GM23338 (cell line): ENCODE data around the gene SENP6. TPM values are rescaled to one million over a fixed set of nuclear protein-coding genes. Genes with fewer than 3 reads are reported as not detected.

ENCODE experiments used
- ATAC-seq: fragments of 200-7000 bp; cut with Tn5 transposase; 3 replicates; pipeline ENCODE4 v1.9.1; 2020
- DNase-seq: peaks from one replicate; pipeline ENCODE4 v3.0.0-alpha.2; 2015; ENCODE audit warnings: low spot score
- H2AFZ ChIP-seq: fragments of 200-600 bp; sonication (generic); 2 replicates; pipeline ENCODE4 v1.8.0; 2016; ENCODE audit warnings: antibody characterized with exemption, mild to moderate bottlenecking, moderate library complexity
- H3F3A ChIP-seq: fragments of 200-600 bp; sonication (generic); replicated peaks from 2 replicates; pipeline ENCODE4 v1.8.0; 2017; ENCODE audit warnings: antibody characterized with exemption, mixed run types, low read depth
- H3K27ac ChIP-seq: fragments of 200-600 bp; sonication (generic); 2 replicates; pipeline ENCODE4 v1.6.1; 2016; ENCODE audit warnings: low read depth
- H3K27me3 ChIP-seq: fragments of 200-600 bp; sonication (generic); 2 replicates; pipeline ENCODE4 v1.8.0; 2016; ENCODE audit warnings: mild to moderate bottlenecking, mixed run types, moderate library complexity; ENCODE audit not compliant: insufficient read depth
- H3K36me3 ChIP-seq: fragments of 200-600 bp; sonication (generic); 2 replicates; pipeline ENCODE4 v1.8.0; 2016; ENCODE audit warnings: mild to moderate bottlenecking; ENCODE audit not compliant: insufficient read depth
- H3K4me1 ChIP-seq: fragments of 200-600 bp; sonication (generic); 2 replicates; pipeline ENCODE4 v1.8.0; 2016; ENCODE audit warnings: mild to moderate bottlenecking, moderate library complexity; ENCODE audit not compliant: insufficient read depth
- H3K4me2 ChIP-seq: fragments of 200-600 bp; sonication (generic); 2 replicates; pipeline ENCODE4 v1.7.1; 2017; ENCODE audit warnings: mixed run types
- H3K4me3 ChIP-seq: fragments of 200-600 bp; sonication (generic); 2 replicates; pipeline ENCODE4 v1.6.1; 2016; ENCODE audit warnings: mixed run types
- H3K79me2 ChIP-seq: fragments of 200-600 bp; sonication (generic); replicated peaks from 2 replicates; pipeline ENCODE4 v1.8.0; 2017; ENCODE audit warnings: mild to moderate bottlenecking; ENCODE audit not compliant: insufficient read depth
- H3K9me2 ChIP-seq: fragments of 200-600 bp; sonication (generic); 2 replicates; pipeline ENCODE4 v1.8.0; 2017; ENCODE audit not compliant: insufficient read depth
- H4K20me1 ChIP-seq: fragments of 200-600 bp; sonication (generic); replicated peaks from 2 replicates; pipeline ENCODE4 v1.8.0; 2017; ENCODE audit warnings: mild to moderate bottlenecking; ENCODE audit not compliant: insufficient read depth
- H3K27ac Mint-ChIP-seq: 2 replicates; pipeline ENCODE4 v1.8.0; 2020; ENCODE audit warnings: inconsistent platforms, mild to moderate bottlenecking, moderate library complexity, mixed read lengths
- H3K27me3 Mint-ChIP-seq: 3 replicates; pipeline ENCODE4 v1.8.0; 2022; ENCODE audit warnings: low read depth, mild to moderate bottlenecking, moderate library complexity, mixed read lengths, inconsistent platforms; ENCODE audit not compliant: insufficient read depth, poor library complexity
- H3K36me3 Mint-ChIP-seq: 3 replicates; pipeline ENCODE4 v1.8.0; 2021; ENCODE audit warnings: low read depth, mild to moderate bottlenecking, inconsistent platforms, moderate library complexity, mixed read lengths
- H3K4me1 Mint-ChIP-seq: 3 replicates; pipeline ENCODE4 v1.8.0; 2020; ENCODE audit warnings: mild to moderate bottlenecking, inconsistent platforms, mixed read lengths
- H3K4me3 Mint-ChIP-seq: 3 replicates; pipeline ENCODE4 v1.8.0; 2021; ENCODE audit warnings: moderate library complexity, mild to moderate bottlenecking, inconsistent platforms, mixed read lengths
- H3K9me3 Mint-ChIP-seq: 3 replicates; pipeline ENCODE4 v1.8.0; 2020; ENCODE audit warnings: moderate library complexity, mild to moderate bottlenecking, inconsistent platforms, mixed read lengths
- CREB1 ChIP-seq: fragments of 250-450 bp; sonication (Bioruptor Pico); IDR thresholded peaks from 2 replicates; pipeline ENCODE4 v1.5.0; 2020; ENCODE audit warnings: low read depth, mild to moderate bottlenecking, moderate library complexity
- EZH2 ChIP-seq: fragments of 200-600 bp; sonication (generic); IDR thresholded peaks from one replicate; pipeline ENCODE4 v1.8.0; 2017; ENCODE audit warnings: antibody characterized with exemption, mild to moderate bottlenecking, low read depth; ENCODE audit not compliant: unreplicated experiment
- EZH2phosphoT487 ChIP-seq: fragments of 200-600 bp; sonication (generic); IDR thresholded peaks from one replicate; pipeline ENCODE4 v1.8.1; 2018; ENCODE audit warnings: antibody characterized with exemption; ENCODE audit not compliant: unreplicated experiment
- NANOG ChIP-seq: IDR thresholded peaks from 2 replicates; pipeline ENCODE4 v1.6.1; 2016; ENCODE audit warnings: antibody characterized with exemption, borderline replicate concordance
- POLR2AphosphoS5 ChIP-seq: IDR thresholded peaks from 2 replicates; pipeline ENCODE4 v1.6.1; 2016; ENCODE audit warnings: antibody characterized with exemption, low read depth
- REST ChIP-seq: IDR thresholded peaks from one replicate; pipeline ENCODE4 v1.6.1; 2018; ENCODE audit warnings: antibody characterized with exemption; ENCODE audit not compliant: unreplicated experiment
- STAT1 ChIP-seq: IDR thresholded peaks from one replicate; pipeline ENCODE4 v1.6.1; 2016; ENCODE audit warnings: antibody characterized with exemption; ENCODE audit not compliant: unreplicated experiment
- ZNF331 ChIP-seq: fragments of 250-450 bp; sonication (Bioruptor Pico); IDR thresholded peaks from 2 replicates; pipeline ENCODE4 v1.5.0; 2020; ENCODE audit warnings: low read depth, mild to moderate bottlenecking, moderate library complexity
- polyA plus RNA-seq: library from polyadenylated mRNA; unstranded; fragments of >200 nt; fragmentation: Nextera tagmentation; extraction: Ambion mirVana; gene quantifications from 2 replicates; pipeline ENCODE4 v1.2.1, GENCODE V29; 2016
- total RNA-seq: library from RNA; depleted of rRNA; stranded (reverse); fragments of >200 nt; shearing (Covaris generic); gene quantifications from 2 replicates; pipeline ENCODE4 v1.2.3, GENCODE V29; 2014
- TF ChIP-seq, protein P1 (sequence below): fragments of 250-450 bp; sonication (Bioruptor Pico); IDR thresholded peaks from 2 replicates; pipeline ENCODE4 v1.5.0; 2020; ENCODE audit warnings: mild to moderate bottlenecking, moderate library complexity

SENP6 gene
- total and polyA plus RNA-seq, 2 experiments from 2014 or later, result 66.6 to 114 TPM

- H4K20me1 ChIP-seq, result no peaks in the 10 kb centered on the region; the same call in 1 of the 2 replicates
- ATAC-seq (no peak), DNase-seq (no peak)
- no peak overlapping the region for H3K4me3 Mint-ChIP-seq
- H3K36me3 ChIP-seq, result peaks cover 20% of the 10 kb centered on the region; the same call in 1 of the 2 replicates
- no peaks in the 10 kb centered on the region for H3F3A ChIP-seq
- H3K36me3 Mint-ChIP-seq, result peaks cover 37% of the 10 kb centered on the region
- H2AFZ ChIP-seq, result no peak overlapping the region
- H3K79me2 ChIP-seq, result no peaks in the 10 kb centered on the region; the same call in none of the 2 replicates
- H3K27me3 ChIP-seq, result no peaks in the 10 kb centered on the region
- no peak overlapping the region for H3K4me3 ChIP-seq
- no peak overlapping the region for H3K27ac ChIP-seq
- H3K9me3 Mint-ChIP-seq, result no peaks in the 10 kb centered on the region
- 0 out of 2 replicates have a peak overlapping the region, but pooled peaks have one; percentile 40 for H3K27ac Mint-ChIP-seq
- no peaks in the 10 kb centered on the region for H3K27me3 Mint-ChIP-seq
- no peak overlapping the region for H3K4me2 ChIP-seq
- no peaks in the 10 kb centered on the region for H3K9me2 ChIP-seq
- no peaks in the 10 kb centered on the region for H3K4me1 Mint-ChIP-seq
- TF ChIP-seq NANOG (no peak), EZH2phosphoT487 (no peak), CREB1 (no peak), REST (no peak), ZNF331 (no peak)
- no peaks in the 10 kb centered on the region for H3K4me1 ChIP-seq
Observed at GRCh38 chr6:75656479-75656878, 54.8 kb downstream of the SENP6 start.

DNA sequence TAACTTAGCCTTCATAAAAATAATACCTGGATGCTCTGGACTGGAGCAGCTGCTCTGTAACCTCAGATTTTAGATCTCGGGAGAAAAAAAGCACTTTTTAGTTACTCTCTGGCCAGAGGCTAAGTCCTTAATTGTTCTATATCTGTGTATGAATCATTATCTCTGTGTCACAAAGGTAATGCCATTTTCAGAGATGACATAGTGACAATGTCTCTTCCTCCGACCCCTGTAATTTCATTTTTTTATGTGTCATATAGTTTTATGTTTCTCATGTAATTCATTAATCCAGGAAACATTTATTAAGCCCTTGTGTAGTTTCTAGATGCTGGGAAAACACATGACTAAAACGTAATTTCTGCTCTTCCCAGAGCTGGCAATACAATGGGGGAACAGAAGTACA lies 55.6 kb downstream of the SENP6 start:
- DNase-seq, result no peak
- H3K9me3 Mint-ChIP-seq, result no peaks in the 10 kb centered on the region
- H3K4me1 ChIP-seq, result no peaks in the 10 kb centered on the region
- no peak overlapping the region for H3K4me2 ChIP-seq
- H3K36me3 ChIP-seq, result peaks cover 15% of the 10 kb centered on the region; the same call in 1 of the 2 replicates
- peaks cover 36% of the 10 kb centered on the region for H3K36me3 Mint-ChIP-seq
- H3K27ac ChIP-seq, result no peak overlapping the region
- no peaks in the 10 kb centered on the region for H3K27me3 Mint-ChIP-seq
- no peaks in the 10 kb centered on the region; the same call in 1 of the 2 replicates for H4K20me1 ChIP-seq
- H3F3A ChIP-seq, result no peaks in the 10 kb centered on the region
- no peaks in the 10 kb centered on the region; the same call in none of the 2 replicates for H3K79me2 ChIP-seq
- no peaks in the 10 kb centered on the region for H3K27me3 ChIP-seq
- no peak overlapping the region for H3K4me3 Mint-ChIP-seq
- H2AFZ ChIP-seq, result no peak overlapping the region
- H3K27ac Mint-ChIP-seq, result no peak overlapping the region
- ATAC-seq, result no peak
- H3K9me2 ChIP-seq, result no peaks in the 10 kb centered on the region
- H3K4me1 Mint-ChIP-seq, result no peaks in the 10 kb centered on the region
- H3K4me3 ChIP-seq, result no peak overlapping the region
- no peak for TF ChIP-seq ZNF331
- TF ChIP-seq REST, result no peak
- TF ChIP-seq CREB1, result no peak
- TF ChIP-seq EZH2, result no peak
- TF ChIP-seq STAT1, result no peak
- TF ChIP-seq, protein P1, sequence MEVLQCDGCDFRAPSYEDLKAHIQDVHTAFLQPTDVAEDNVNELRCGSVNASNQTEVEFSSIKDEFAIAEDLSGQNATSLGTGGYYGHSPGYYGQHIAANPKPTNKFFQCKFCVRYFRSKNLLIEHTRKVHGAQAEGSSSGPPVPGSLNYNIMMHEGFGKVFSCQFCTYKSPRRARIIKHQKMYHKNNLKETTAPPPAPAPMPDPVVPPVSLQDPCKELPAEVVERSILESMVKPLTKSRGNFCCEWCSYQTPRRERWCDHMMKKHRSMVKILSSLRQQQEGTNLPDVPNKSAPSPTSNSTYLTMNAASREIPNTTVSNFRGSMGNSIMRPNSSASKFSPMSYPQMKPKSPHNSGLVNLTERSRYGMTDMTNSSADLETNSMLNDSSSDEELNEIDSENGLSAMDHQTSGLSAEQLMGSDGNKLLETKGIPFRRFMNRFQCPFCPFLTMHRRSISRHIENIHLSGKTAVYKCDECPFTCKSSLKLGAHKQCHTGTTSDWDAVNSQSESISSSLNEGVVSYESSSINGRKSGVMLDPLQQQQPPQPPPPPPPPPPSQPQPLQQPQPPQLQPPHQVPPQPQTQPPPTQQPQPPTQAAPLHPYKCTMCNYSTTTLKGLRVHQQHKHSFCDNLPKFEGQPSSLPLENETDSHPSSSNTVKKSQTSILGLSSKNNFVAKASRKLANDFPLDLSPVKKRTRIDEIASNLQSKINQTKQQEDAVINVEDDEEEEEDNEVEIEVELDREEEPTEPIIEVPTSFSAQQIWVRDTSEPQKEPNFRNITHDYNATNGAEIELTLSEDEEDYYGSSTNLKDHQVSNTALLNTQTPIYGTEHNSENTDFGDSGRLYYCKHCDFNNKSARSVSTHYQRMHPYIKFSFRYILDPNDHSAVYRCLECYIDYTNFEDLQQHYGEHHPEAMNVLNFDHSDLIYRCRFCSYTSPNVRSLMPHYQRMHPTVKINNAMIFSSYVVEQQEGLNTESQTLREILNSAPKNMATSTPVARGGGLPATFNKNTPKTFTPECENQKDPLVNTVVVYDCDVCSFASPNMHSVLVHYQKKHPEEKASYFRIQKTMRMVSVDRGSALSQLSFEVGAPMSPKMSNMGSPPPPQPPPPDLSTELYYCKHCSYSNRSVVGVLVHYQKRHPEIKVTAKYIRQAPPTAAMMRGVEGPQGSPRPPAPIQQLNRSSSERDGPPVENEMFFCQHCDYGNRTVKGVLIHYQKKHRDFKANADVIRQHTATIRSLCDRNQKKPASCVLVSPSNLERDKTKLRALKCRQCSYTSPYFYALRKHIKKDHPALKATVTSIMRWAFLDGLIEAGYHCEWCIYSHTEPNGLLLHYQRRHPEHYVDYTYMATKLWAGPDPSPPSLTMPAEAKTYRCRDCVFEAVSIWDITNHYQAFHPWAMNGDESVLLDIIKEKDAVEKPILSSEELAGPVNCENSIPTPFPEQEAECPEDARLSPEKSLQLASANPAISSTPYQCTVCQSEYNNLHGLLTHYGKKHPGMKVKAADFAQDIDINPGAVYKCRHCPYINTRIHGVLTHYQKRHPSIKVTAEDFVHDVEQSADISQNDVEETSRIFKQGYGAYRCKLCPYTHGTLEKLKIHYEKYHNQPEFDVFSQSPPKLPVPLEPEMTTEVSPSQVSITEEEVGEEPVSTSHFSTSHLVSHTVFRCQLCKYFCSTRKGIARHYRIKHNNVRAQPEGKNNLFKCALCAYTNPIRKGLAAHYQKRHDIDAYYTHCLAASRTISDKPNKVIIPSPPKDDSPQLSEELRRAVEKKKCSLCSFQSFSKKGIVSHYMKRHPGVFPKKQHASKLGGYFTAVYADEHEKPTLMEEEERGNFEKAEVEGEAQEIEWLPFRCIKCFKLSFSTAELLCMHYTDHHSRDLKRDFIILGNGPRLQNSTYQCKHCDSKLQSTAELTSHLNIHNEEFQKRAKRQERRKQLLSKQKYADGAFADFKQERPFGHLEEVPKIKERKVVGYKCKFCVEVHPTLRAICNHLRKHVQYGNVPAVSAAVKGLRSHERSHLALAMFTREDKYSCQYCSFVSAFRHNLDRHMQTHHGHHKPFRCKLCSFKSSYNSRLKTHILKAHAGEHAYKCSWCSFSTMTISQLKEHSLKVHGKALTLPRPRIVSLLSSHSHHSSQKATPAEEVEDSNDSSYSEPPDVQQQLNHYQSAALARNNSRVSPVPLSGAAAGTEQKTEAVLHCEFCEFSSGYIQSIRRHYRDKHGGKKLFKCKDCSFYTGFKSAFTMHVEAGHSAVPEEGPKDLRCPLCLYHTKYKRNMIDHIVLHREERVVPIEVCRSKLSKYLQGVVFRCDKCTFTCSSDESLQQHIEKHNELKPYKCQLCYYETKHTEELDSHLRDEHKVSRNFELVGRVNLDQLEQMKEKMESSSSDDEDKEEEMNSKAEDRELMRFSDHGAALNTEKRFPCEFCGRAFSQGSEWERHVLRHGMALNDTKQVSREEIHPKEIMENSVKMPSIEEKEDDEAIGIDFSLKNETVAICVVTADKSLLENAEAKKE, result no peak
- no peak for TF ChIP-seq POLR2AphosphoS5
